ENCODE measurements around the gene FOS. TPM values are rescaled to one million over a fixed set of nuclear protein-coding genes. Genes with fewer than 3 reads are reported as not detected.

Gene FOS
- total and polyA plus RNA-seq, 2 of the 13 experiments (the other 11 are each of a cell fraction or from before 2014, with no cell fraction given) = 15.9 to 24.2 TPM

DNA sequence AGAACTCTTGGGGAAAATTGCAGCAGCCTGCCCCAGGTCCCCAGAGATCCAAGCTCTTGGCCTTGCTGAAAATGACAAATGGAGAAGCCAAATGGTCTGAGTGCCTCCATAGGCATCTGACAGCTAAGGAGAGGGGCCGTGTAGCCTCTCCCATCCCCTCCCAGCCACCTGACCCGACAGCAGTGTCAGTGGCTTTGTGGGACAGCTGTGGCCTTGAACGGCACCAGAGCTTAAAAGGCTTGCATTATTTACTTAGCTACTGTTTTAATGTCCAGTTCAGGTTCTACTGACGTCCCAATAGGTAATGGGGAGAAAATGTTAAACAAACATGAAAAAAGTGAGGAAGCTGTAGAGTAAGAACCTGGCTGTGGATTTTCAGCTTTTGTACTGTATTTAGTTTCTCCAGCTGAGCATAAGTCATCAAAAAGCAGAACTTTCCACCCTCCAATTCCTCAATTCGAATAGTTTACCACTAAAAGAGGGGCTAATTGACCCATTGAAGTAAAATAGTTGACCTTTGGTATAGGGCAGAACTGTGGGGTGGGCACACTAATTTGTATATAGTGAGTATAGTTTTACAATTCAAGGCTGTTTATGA lies 50.0 kb downstream of the FOS start (continued):
- TF ChIP-seq ZNF773 (CRISPR knock-in tag; IDR thresholded peaks at IDR 0.05; ENCODE audit: borderline replicate concordance) = no peak
- TF ChIP-seq ZNF260 (CRISPR knock-in tag; IDR thresholded peaks at IDR 0.05; ENCODE audit: borderline replicate concordance, low read depth) = no peak
- no peak for TF ChIP-seq IKZF1 (IDR thresholded peaks at IDR 0.05)
- no peak for TF ChIP-seq ZFP36L1 (CRISPR knock-in tag; IDR thresholded peaks at IDR 0.05)
- TF ChIP-seq ZNF432 (CRISPR knock-in tag; IDR thresholded peaks at IDR 0.05; ENCODE audit: borderline replicate concordance) = no peak
- no peak for TF ChIP-seq ZBTB1 (CRISPR knock-in tag; IDR thresholded peaks at IDR 0.05; ENCODE audit: borderline replicate concordance)
- TF ChIP-seq RFXAP (CRISPR knock-in tag; IDR thresholded peaks at IDR 0.05; ENCODE audit: borderline replicate concordance) = no peak
- no peak for TF ChIP-seq SAFB2 (CRISPR knock-in tag; IDR thresholded peaks at IDR 0.05; ENCODE audit: borderline replicate concordance, low read depth)
- TF ChIP-seq ERF (CRISPR knock-in tag; IDR thresholded peaks at IDR 0.05) = peak; percentile 46; the same call in 1 of the 2 replicates
- TF ChIP-seq, protein P1, sequence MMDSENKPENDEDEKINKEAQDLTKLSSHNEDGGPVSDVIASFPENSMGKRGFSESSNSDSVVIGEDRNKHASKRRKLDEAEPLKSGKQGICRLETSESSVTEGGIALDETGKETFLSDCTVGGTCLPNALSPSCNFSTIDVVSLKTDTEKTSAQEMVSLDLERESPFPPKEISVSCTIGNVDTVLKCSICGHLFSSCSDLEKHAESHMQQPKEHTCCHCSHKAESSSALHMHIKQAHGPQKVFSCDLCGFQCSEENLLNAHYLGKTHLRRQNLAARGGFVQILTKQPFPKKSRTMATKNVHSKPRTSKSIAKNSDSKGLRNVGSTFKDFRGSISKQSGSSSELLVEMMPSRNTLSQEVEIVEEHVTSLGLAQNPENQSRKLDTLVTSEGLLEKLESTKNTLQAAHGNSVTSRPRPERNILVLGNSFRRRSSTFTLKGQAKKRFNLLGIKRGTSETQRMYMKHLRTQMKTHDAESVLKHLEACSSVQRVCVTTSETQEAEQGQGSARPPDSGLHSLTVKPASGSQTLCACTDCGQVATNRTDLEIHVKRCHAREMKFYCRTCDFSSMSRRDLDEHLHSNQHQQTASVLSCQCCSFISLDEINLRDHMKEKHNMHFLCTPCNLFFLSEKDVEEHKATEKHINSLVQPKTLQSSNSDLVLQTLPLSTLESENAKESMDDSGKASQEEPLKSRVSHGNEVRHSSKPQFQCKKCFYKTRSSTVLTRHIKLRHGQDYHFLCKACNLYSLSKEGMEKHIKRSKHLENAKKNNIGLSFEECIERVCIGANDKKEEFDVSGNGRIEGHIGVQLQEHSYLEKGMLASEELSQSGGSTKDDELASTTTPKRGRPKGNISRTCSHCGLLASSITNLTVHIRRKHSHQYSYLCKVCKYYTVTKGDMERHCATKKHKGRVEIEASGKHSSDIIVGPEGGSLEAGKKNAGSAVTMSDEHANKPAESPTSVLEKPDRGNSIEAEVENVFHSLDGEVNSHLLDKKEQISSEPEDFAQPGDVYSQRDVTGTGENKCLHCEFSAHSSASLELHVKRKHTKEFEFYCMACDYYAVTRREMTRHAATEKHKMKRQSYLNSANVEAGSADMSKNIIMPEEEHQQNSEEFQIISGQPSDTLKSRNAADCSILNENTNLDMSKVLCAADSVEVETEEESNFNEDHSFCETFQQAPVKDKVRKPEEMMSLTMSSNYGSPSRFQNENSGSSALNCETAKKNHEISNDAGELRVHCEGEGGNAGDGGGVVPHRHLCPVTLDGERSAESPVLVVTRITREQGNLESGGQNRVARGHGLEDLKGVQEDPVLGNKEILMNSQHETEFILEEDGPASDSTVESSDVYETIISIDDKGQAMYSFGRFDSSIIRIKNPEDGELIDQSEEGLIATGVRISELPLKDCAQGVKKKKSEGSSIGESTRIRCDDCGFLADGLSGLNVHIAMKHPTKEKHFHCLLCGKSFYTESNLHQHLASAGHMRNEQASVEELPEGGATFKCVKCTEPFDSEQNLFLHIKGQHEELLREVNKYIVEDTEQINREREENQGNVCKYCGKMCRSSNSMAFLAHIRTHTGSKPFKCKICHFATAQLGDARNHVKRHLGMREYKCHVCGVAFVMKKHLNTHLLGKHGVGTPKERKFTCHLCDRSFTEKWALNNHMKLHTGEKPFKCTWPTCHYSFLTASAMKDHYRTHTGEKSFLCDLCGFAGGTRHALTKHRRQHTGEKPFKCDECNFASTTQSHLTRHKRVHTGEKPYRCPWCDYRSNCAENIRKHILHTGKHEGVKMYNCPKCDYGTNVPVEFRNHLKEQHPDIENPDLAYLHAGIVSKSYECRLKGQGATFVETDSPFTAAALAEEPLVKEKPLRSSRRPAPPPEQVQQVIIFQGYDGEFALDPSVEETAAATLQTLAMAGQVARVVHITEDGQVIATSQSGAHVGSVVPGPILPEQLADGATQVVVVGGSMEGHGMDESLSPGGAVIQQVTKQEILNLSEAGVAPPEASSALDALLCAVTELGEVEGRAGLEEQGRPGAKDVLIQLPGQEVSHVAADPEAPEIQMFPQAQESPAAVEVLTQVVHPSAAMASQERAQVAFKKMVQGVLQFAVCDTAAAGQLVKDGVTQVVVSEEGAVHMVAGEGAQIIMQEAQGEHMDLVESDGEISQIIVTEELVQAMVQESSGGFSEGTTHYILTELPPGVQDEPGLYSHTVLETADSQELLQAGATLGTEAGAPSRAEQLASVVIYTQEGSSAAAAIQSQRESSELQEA (CRISPR knock-in tag; IDR thresholded peaks at IDR 0.05; ENCODE audit: not compliant biosample characterization) = no peak
- TF ChIP-seq ATF7 (IDR thresholded peaks at IDR 0.05) = no peak
- TF ChIP-seq ATF7 (CRISPR knock-in tag; IDR thresholded peaks at IDR 0.05) = no peak
- no peak for TF ChIP-seq NFIB (CRISPR knock-in tag; IDR thresholded peaks at IDR 0.05; ENCODE audit: borderline replicate concordance)
- TF ChIP-seq ZSCAN25 (CRISPR knock-in tag; IDR thresholded peaks at IDR 0.05) = no peak
- TF ChIP-seq, protein P2, sequence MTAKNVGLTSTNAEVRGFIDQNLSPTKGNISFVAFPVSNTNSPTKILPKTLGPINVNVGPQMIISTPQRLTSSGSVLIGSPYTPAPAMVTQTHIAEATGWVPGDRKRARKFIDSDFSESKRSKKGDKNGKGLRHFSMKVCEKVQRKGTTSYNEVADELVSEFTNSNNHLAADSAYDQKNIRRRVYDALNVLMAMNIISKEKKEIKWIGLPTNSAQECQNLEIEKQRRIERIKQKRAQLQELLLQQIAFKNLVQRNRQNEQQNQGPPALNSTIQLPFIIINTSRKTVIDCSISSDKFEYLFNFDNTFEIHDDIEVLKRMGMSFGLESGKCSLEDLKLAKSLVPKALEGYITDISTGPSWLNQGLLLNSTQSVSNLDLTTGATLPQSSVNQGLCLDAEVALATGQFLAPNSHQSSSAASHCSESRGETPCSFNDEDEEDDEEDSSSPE (CRISPR knock-in tag; IDR thresholded peaks at IDR 0.05) = no peak
- TF ChIP-seq, protein P3, sequence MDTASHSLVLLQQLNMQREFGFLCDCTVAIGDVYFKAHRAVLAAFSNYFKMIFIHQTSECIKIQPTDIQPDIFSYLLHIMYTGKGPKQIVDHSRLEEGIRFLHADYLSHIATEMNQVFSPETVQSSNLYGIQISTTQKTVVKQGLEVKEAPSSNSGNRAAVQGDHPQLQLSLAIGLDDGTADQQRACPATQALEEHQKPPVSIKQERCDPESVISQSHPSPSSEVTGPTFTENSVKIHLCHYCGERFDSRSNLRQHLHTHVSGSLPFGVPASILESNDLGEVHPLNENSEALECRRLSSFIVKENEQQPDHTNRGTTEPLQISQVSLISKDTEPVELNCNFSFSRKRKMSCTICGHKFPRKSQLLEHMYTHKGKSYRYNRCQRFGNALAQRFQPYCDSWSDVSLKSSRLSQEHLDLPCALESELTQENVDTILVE (CRISPR knock-in tag; IDR thresholded peaks at IDR 0.05) = no peak
- no peak for TF ChIP-seq ZNF501 (CRISPR knock-in tag; IDR thresholded peaks at IDR 0.05)
- TF ChIP-seq GZF1 (CRISPR knock-in tag; IDR thresholded peaks at IDR 0.05) = no peak
- TF ChIP-seq ZNF34 (CRISPR knock-in tag; IDR thresholded peaks at IDR 0.05; ENCODE audit: borderline replicate concordance) = no peak
- no peak for TF ChIP-seq RORA (CRISPR knock-in tag; IDR thresholded peaks at IDR 0.05)
- no peak for TF ChIP-seq SRSF1 (optimal IDR thresholded peaks at IDR 0.05; ENCODE audit: low read depth, low read length)
